Breast epithelium (tissue), 4 donors: Measurements from ENCODE around the gene NHLH1. TPM values are rescaled to one million over a fixed set of nuclear protein-coding genes. Genes with fewer than 3 reads are reported as not detected.

Experiments used
- DNase-seq, 2 donors: peaks; one replicate each; pipeline ENCODE4 v3.0.0-alpha.2; 2019; ENCODE audit warnings: low spot score in 2 of 2
- H3K27ac ChIP-seq, 2 donors: fragments of 200-600 bp; sonication (generic) in 1 of 2; one replicate each; pipeline ENCODE4 v1.5.1; 2016 to 2019; ENCODE audit warnings: mild to moderate bottlenecking in 1 of 2
- H3K27me3 ChIP-seq, 2 donors: fragments of 200-600 bp; sonication (generic) in 1 of 2; one replicate each; pipeline versions ENCODE4 v1.5.1 to v1.6.0; 2017 to 2019; ENCODE audit warnings: control low read depth in 1 of 2, mild to moderate bottlenecking in 1 of 2
- H3K36me3 ChIP-seq: fragments of 200-600 bp; one replicate; pipeline ENCODE4 v1.5.1; 2019
- H3K4me1 ChIP-seq, 2 donors: fragments of 200-600 bp; sonication (generic); one replicate each; pipeline ENCODE4 v1.5.1; 2016 to 2019; ENCODE audit warnings: control low read depth in 1 of 2
- H3K4me3 ChIP-seq, 3 donors: fragments of 200-600 bp; sonication (generic); 1 replicate in 2 of 3; 2 replicates in 1 of 3; pipeline ENCODE4 v1.5.1; 2016 to 2019; ENCODE audit warnings: mild to moderate bottlenecking in 3 of 3, moderate library complexity in 2 of 3
- H3K9me3 ChIP-seq, 2 donors: fragments of 200-600 bp; sonication (generic) in 1 of 2; one replicate each; pipeline ENCODE4 v1.5.1; 2016 to 2019; ENCODE audit warnings: control low read depth in 1 of 2
- POLR2A ChIP-seq: fragments of 450-650 bp; IDR thresholded peaks from one replicate; pipeline ENCODE4 v1.6.1; 2016; ENCODE audit warnings: antibody characterized with exemption, mild to moderate bottlenecking, moderate library complexity
- POLR2AphosphoS5 ChIP-seq, 3 donors: sonication (generic); formaldehyde crosslinking; IDR thresholded peaks; one replicate each; pipeline ENCODE4 v1.6.1; 2017; ENCODE audit warnings: antibody characterized with exemption in 3 of 3
- intact Hi-C: fragments of 100-400 bp; cut with DNase I; formaldehyde crosslinking; loops from one replicate; pipeline ENCODE4 v1.15.1; 2023; ENCODE audit warnings: low total_unique reads
- total RNA-seq, 3 donors: library from RNA; depleted of rRNA; stranded (reverse); fragments of >200 nt; gene quantifications; one replicate each; pipeline ENCODE4 v1.1.0, GENCODE V29; 2016
- TF ChIP-seq, protein P1 (sequence below), 3 donors: fragments of 450-650 bp; IDR thresholded peaks; one replicate each; pipeline ENCODE4 v1.5.1; 2016 to 2017; ENCODE audit warnings: antibody characterized with exemption in 3 of 3, mild to moderate bottlenecking in 3 of 3, moderate library complexity in 3 of 3

Gene NHLH1
- total RNA-seq, 3 donors from 2014 or later = 0.15 TPM; not detected in 2

DNA sequence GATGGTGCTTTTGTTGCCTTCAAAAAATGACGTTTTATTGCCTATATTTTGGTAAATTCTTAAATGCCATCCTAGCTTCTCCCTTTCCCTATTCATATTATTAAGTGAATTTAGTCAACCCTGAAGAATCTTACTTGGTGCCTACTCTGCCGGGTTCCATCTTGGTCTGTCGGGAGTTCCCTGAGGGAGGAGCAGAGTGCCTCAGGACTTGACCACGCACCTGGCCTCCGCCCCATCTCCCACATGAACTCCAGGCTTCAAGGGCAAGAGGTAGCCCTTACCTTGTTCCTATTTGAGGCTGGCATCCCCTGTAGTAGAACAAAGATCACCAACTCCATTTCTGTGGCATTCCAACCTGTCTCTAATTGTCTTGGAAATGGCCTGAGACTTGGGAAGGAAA lies 55.0 kb downstream of the NHLH1 start:
- Histone ChIP-seq H3K27ac (no peak overlapping the region), H3K4me3 (no peak overlapping the region), H3K27me3 (no peaks in the 10 kb centered on the region), H3K36me3 (no peaks in the 10 kb centered on the region), H3K4me1 (no peaks in the 10 kb centered on the region), H3K9me3 (no peaks in the 10 kb centered on the region)
- DNase-seq = no peak
- TF ChIP-seq, protein P1, sequence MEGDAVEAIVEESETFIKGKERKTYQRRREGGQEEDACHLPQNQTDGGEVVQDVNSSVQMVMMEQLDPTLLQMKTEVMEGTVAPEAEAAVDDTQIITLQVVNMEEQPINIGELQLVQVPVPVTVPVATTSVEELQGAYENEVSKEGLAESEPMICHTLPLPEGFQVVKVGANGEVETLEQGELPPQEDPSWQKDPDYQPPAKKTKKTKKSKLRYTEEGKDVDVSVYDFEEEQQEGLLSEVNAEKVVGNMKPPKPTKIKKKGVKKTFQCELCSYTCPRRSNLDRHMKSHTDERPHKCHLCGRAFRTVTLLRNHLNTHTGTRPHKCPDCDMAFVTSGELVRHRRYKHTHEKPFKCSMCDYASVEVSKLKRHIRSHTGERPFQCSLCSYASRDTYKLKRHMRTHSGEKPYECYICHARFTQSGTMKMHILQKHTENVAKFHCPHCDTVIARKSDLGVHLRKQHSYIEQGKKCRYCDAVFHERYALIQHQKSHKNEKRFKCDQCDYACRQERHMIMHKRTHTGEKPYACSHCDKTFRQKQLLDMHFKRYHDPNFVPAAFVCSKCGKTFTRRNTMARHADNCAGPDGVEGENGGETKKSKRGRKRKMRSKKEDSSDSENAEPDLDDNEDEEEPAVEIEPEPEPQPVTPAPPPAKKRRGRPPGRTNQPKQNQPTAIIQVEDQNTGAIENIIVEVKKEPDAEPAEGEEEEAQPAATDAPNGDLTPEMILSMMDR (IDR thresholded peaks at IDR 0.05) = no peak
- TF ChIP-seq POLR2AphosphoS5 (IDR thresholded peaks at IDR 0.05) = no peak
- TF ChIP-seq POLR2A = no peak
- intact Hi-C loops = no loop called here

Other genes starting within 250 kb of the NHLH1 start
- 1 to 10 TPM in 1 of 3 donors, not detected in 2; 4.5 TPM for gene ATP1A4, start 215.5 kb upstream of the NHLH1 start, total RNA-seq
- under 1 TPM in 1 of 3 donors, not detected in 2; 0.59 TPM for gene CASQ1, start 176.5 kb upstream of the NHLH1 start, total RNA-seq
- gene PEA15, start 161.7 kb upstream of the NHLH1 start, total RNA-seq = 100 to 1,000 TPM in 2 of 3 donors, 10 to 100 TPM in 1; 69.8 to 128 (median 127) TPM
- 100 to 1,000 TPM; 161 to 195 (median 161) TPM for gene DCAF8, start 104.5 kb upstream of the NHLH1 start, total RNA-seq
- gene PEX19, start 81.9 kb upstream of the NHLH1 start, total RNA-seq = 100 to 1,000 TPM in 1 of 3 donors, 10 to 100 TPM in 2; 58.7 to 136 (median 80.1) TPM
- gene COPA, start 23.8 kb upstream of the NHLH1 start, total RNA-seq = 100 to 1,000 TPM; 138 to 170 (median 153) TPM
- gene NCSTN, start 23.7 kb upstream of the NHLH1 start, total RNA-seq = 10 to 100 TPM; 66.4 to 83.5 (median 76.0) TPM
- gene VANGL2, start 33.5 kb downstream of the NHLH1 start, total RNA-seq = 1 to 10 TPM in 2 of 3 donors, under 1 TPM in 1; 0.48 to 7.6 (median 5.6) TPM
- gene SLAMF6, start 156.2 kb downstream of the NHLH1 start, total RNA-seq = 1 to 10 TPM; 1.1 to 3.2 (median 2.6) TPM
- 10 to 100 TPM in 1 of 3 donors, 1 to 10 TPM in 2; 2.3 to 17.0 (median 9.8) TPM for gene CD84, start 212.4 kb downstream of the NHLH1 start, total RNA-seq